Activated naive CD8-positive, alpha-beta T cell treated with anti-CD3 and anti-CD28 coated beads, Interleukin-2, amount 10 ng/mL, durations not matched to agents 7 days and 5 days (primary cell): ENCODE results near the gene ULK4. TPM values are rescaled to one million over a fixed set of nuclear protein-coding genes. Genes with fewer than 3 reads are reported as not detected.
"Not testable (repeated sequence)": the region's sequence is repeated elsewhere in the genome, so short reads cannot be mapped to it uniquely, and the experiment has no call there.

Source experiments
- ATAC-seq: fragments of 150-1000 bp; cut with Tn5 transposase; one replicate; pipeline ENCODE4 v1.10.0; 2021; ENCODE audit warnings: low read depth, moderate library complexity
- POLR2A ChIA-PET: fragments of 350-600 bp; sonication (Branson Sonifier 250); formaldehyde crosslinking; loops from one replicate; lab custom pipeline; 2021; ENCODE audit warnings: antibody characterized with exemption; lab: Charles Lee
- DNase-seq: peaks from one replicate; pipeline ENCODE4 v3.0.0; 2021
- H3K27ac Mint-ChIP-seq: one replicate; pipeline ENCODE4 v1.8.0; 2022; ENCODE audit warnings: mild to moderate bottlenecking, mixed read lengths
- H3K27me3 Mint-ChIP-seq: one replicate; pipeline ENCODE4 v1.8.0; 2022; ENCODE audit warnings: mild to moderate bottlenecking, moderate library complexity, mixed read lengths
- H3K36me3 Mint-ChIP-seq: one replicate; pipeline ENCODE4 v1.8.0; 2021; ENCODE audit warnings: mild to moderate bottlenecking, mixed read lengths
- H3K4me1 Mint-ChIP-seq: one replicate; pipeline ENCODE4 v1.8.0; 2021; ENCODE audit warnings: mixed read lengths
- H3K4me3 Mint-ChIP-seq: one replicate; pipeline ENCODE4 v1.8.0; 2022; ENCODE audit warnings: mild to moderate bottlenecking, moderate library complexity, mixed read lengths
- H3K9me3 Mint-ChIP-seq: one replicate; pipeline ENCODE4 v1.8.0; 2021; ENCODE audit warnings: mixed read lengths
- total RNA-seq, 2 experiments: library from RNA; stranded (reverse); gene quantifications; one replicate each; pipeline ENCODE4 v1.2.3, GENCODE V29; 2021

The ULK4 gene
- total RNA-seq, 2 experiments from 2014 or later = 18.6 to 19.0 TPM

DNA sequence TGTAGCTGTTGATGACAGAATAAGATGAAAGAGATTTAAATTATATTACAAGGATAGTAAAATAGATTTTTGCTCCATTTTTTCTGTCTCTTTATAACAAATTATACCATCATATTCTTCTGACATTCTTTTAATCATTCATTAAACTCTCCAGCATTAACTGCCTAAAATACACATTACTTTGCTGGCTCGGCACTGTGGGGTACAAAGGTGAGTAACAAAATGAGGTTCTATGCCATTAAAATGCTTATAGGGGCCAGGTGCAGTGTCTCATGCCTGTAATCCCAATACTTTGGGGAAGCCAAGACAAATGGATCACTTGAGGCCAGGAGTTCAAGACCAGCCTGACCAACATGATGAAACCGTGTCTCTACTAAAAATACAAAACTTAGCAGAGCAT is 81.5 kb downstream of the ULK4 start:
- Mint-ChIP-seq H3K36me3 (no peaks in the 10 kb centered on the region), H3K9me3 (no peaks in the 10 kb centered on the region), H3K4me1 (no peaks in the 10 kb centered on the region), H3K27ac (no peak overlapping the region), H3K4me3 (no peak overlapping the region), H3K27me3 (no peaks in the 10 kb centered on the region)
- ATAC-seq = no peak
- POLR2A ChIA-PET = no interaction called here
- DNase-seq = no peak

DNA sequence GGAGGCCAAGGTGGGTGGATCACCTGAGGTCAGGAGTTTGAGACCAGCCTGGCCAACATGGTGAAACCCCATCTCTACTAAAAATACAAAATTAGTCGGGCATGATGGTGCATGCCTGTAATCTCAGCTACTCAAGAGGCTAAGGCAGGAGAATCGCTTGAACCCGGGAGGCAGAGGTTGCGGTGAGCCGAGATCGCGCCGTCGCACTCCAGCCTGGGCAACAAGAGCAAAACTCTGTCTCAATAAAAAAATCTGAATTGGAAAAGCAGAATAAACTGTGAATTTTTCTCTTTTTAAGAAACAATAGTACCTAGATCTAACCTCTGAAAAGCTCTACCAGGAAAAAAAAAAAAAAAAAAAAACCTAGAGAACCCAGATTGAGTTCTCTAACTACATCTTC is 84.2 kb downstream of the ULK4 start:
- H3K4me3 Mint-ChIP-seq, ATAC-seq, POLR2A ChIA-PET, H3K36me3 Mint-ChIP-seq, DNase-seq, H3K9me3 Mint-ChIP-seq, H3K4me1 Mint-ChIP-seq, H3K27me3 Mint-ChIP-seq, H3K27ac Mint-ChIP-seq: not testable (repeated sequence)

DNA sequence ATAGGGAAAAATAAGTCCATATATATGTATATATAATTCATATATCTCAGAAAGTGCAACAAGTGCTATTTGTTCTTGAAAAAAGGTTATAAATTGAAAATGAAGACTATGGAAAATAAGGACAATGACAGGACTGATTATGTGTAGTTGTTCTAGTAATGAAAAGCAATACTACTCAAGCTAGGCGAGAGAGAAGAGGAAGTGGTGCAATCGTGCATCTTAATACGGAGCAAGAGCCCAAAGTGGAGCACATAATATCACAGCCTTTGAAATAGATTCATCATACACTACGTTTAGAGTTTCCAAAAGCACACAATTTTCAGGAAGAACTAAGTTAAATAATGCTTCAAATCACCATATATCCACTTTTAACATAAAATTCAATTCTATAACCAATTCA is 87.9 kb downstream of the ULK4 start:
- H3K27me3 Mint-ChIP-seq = no peaks in the 10 kb centered on the region
- no peak overlapping the region for H3K4me3 Mint-ChIP-seq
- H3K27ac Mint-ChIP-seq = no peak overlapping the region
- H3K9me3 Mint-ChIP-seq = no peaks in the 10 kb centered on the region
- H3K4me1 Mint-ChIP-seq = no peaks in the 10 kb centered on the region
- H3K36me3 Mint-ChIP-seq = peaks cover 4% of the 10 kb centered on the region
- POLR2A ChIA-PET = no interaction called here
- no peak for ATAC-seq
- DNase-seq = no peak

DNA sequence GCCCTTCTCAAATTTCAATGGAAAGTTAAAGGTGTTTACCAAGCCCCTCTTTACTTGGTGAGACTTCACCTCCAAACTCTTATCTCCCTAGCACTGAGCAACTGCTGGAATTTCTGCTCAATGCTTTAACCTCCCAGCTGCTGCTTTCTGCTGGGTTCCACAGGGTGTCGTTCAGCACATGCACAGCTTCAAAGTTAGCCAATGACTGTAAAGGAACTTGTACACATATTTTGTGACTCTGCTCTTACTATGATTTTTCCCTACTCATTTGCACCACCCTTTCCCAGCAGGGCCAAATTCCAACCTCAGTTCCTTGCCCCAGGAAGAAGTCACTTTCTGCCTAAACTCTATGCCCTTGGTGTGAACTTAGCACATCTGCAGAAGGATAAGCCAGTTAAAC is 89.7 kb downstream of the ULK4 start:
- DNase-seq (no peak), ATAC-seq (no peak)
- Mint-ChIP-seq H3K4me3 (no peak overlapping the region), H3K27ac (no peak overlapping the region), H3K9me3 (peaks cover 2% of the 10 kb centered on the region), H3K36me3 (peaks cover 5% of the 10 kb centered on the region), H3K4me1 (no peaks in the 10 kb centered on the region), H3K27me3 (no peaks in the 10 kb centered on the region)
- POLR2A ChIA-PET = no interaction called here

DNA sequence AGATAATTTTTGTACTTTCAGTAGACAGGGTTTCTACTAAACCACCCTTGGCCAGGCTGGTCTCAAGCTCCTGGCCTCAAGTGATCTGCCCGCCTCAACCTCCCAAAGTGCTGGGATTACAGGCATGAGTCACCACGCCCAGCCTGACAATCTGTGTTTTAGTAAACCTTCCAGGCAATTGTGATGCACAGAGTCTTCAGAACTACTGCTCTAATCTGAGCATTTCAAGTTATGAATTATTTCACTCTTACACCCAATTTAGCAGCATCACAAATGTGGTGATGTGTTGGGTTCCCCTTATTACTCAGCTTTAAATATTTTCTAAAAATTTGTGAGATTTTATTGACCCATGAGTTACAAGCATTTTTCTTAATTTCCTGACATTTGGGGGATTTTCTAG is 94.4 kb downstream of the ULK4 start:
- Mint-ChIP-seq H3K27ac (no peak overlapping the region), H3K4me1 (no peaks in the 10 kb centered on the region), H3K9me3 (peaks cover 2% of the 10 kb centered on the region), H3K4me3 (no peak overlapping the region), H3K27me3 (no peaks in the 10 kb centered on the region), H3K36me3 (peaks cover 5% of the 10 kb centered on the region)
- DNase-seq (no peak), ATAC-seq (no peak)
- POLR2A ChIA-PET = no interaction called here

DNA sequence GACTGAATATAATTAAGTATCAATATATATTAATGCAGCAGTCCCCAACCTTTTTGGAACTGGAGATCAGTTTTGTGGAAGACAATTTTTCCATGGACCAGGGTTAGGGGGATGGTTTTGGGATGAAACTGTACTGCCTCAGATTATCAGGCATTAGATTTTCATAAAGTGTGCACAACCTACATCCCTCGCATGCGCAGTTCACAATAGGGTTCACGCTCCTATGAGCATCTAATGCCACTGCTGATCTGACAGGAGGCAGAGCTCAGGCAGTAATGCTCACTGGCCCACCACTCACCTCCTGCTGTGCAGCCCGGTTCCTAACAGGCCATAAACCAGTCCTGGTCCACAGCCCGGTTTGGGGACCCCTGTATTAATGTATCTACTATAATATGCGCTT is 95.6 kb downstream of the ULK4 start:
- POLR2A ChIA-PET = no interaction called here
- Mint-ChIP-seq H3K9me3 (peaks cover 2% of the 10 kb centered on the region), H3K36me3 (peaks cover 5% of the 10 kb centered on the region), H3K27me3 (no peaks in the 10 kb centered on the region), H3K4me3 (no peak overlapping the region), H3K27ac (no peak overlapping the region), H3K4me1 (no peaks in the 10 kb centered on the region)
- ATAC-seq (no peak), DNase-seq (no peak)

DNA sequence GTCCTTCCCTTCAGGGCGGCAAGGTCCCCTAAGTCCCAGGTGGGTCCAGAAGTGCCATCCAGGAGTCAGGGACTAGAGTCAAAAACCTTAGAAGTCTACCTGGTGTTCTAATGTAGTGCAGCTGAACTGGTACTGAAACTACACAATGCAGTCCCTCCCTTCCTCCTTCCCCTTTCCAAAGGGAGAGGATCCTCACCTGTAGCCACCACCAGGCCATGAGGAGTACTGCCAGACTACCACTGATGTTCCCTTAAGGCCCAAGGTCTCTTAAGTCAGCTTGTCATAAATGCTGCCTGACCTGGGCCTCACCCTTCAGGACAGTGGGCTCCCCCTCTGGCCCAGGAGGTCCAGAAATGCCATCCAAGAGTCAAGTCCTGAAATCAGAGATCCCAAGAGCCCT is 98.9 kb downstream of the ULK4 start:
- POLR2A ChIA-PET = no interaction called here
- no peak overlapping the region for H3K27ac Mint-ChIP-seq
- peaks cover 9% of the 10 kb centered on the region for H3K36me3 Mint-ChIP-seq
- no peaks in the 10 kb centered on the region for H3K4me1 Mint-ChIP-seq
- ATAC-seq = no peak
- H3K4me3 Mint-ChIP-seq = no peak overlapping the region
- DNase-seq = no peak
- H3K27me3 Mint-ChIP-seq = no peaks in the 10 kb centered on the region
- H3K9me3 Mint-ChIP-seq = peaks cover 7% of the 10 kb centered on the region

DNA sequence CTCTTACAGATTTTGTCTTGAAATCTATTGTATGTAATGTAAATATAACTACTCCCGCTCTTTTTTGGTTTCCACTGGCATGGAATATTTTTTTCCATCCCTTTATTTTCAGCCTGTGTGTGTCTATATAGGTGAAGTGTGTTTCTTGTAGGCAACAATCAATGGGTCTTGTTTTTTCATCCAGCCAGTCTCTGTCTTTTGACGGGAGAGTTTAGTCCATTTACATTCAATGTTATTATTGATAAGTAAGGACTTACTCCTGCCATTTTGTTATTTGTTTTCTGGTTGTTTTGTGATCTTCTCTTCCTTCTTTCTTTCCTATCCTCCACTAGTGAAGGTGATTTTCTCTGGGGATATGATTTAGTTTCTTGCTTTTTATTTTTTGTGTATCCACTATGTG is 101.4 kb downstream of the ULK4 start:
- H3K27me3 Mint-ChIP-seq, H3K9me3 Mint-ChIP-seq, H3K4me3 Mint-ChIP-seq, ATAC-seq, H3K4me1 Mint-ChIP-seq, H3K36me3 Mint-ChIP-seq, DNase-seq, H3K27ac Mint-ChIP-seq, POLR2A ChIA-PET: not testable (repeated sequence)

DNA sequence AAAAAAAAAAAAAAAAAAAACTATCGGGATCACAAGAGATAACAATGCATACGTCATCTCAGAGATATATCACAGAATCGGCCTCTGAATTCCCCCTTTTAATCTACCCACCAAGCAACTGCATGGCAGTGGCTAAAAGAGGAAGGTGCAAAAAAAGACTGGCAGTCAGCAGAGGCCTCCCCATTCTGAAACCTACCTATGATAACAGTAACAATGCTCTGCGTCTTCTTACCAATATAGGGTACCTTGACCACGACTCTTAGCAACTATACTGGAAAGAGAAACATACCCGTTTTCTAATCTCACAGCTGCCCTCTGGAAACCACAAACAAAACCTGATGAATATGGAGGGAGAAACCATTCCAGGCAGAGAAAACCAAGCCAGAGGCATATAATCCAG is 106.9 kb downstream of the ULK4 start:
- no peak for ATAC-seq
- DNase-seq = no peak
- H3K27me3 Mint-ChIP-seq = no peaks in the 10 kb centered on the region
- no peak overlapping the region for H3K4me3 Mint-ChIP-seq
- H3K9me3 Mint-ChIP-seq = peaks cover 6% of the 10 kb centered on the region
- POLR2A ChIA-PET = no interaction called here
- H3K4me1 Mint-ChIP-seq = no peaks in the 10 kb centered on the region
- H3K36me3 Mint-ChIP-seq = peaks cover 14% of the 10 kb centered on the region
- no peak overlapping the region for H3K27ac Mint-ChIP-seq

DNA sequence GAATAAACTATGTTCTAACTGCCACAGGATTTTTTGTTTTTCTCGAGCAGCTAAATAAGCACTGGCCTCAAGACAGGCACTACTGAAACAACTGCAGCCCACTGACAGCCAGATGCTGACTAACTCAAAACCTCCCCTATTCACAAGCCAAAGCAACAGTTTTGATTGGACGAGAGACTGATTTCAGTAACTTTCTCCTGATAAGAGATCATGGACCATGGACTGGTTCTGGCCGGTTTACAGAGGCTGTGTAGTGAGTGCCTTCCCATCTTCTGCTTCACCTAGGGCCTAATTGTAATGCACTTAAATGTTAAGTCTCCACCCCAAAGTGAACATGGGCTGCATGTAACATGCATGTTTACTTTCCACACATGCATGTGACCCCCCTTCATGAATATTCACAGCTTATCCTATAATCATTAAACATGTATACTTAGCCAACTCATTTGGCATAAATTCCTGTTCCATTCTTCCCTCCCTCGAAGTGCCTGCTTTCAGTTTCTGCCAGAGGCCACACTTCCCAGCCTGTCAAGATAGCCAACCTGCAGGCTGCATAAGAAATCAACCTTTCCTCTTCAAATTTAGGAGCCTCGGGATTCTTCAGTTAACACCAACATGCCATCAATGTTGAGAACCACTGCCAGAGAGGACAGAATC is 108.2 kb downstream of the ULK4 start:
- ATAC-seq (no peak), DNase-seq (no peak)
- Mint-ChIP-seq H3K4me3 (no peak overlapping the region), H3K4me1 (peaks cover 7% of the 10 kb centered on the region), H3K36me3 (peaks cover 14% of the 10 kb centered on the region), H3K9me3 (peaks cover 2% of the 10 kb centered on the region), H3K27me3 (no peaks in the 10 kb centered on the region), H3K27ac (no peak overlapping the region)
- POLR2A ChIA-PET = no interaction called here

DNA sequence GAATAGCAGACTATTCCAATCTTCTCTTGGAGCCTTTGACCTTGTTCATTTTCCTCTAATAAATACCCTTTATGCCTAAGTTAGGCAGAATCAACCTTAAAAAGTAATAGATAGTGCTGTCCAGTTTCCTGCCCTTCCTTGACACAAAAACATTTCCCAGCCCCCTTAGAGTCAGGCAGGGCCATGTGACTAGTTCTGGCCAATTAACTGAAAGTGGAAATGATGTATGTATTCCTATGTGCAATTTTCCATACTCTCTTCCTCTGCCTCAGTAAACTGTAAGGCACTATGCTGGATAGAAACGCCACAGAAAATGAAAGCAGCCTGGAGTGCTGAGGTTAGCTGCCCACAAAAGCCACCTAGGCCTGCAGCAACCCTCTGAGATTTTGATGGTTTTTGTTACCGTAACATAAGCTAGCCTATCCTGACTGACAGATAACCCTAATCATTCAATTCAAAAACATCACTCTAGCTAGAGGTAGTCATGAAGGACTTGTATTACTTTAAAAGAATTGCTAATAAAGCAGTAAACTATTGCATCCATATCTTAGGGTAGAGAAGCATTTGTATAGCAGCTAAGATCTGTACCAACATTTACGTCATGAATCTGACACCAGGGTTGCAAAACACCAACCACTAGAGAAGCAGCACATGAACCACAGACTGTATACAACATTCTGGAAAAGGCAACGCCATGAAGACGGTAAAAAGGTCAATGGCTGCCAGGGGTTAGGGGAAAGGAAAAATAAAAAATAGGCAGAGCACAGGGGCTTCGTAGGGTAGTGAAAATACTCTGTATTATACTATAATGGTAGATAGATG is 112.9 kb downstream of the ULK4 start:
- Mint-ChIP-seq H3K4me3 (no peak overlapping the region), H3K27ac (no peak overlapping the region), H3K27me3 (no peaks in the 10 kb centered on the region), H3K4me1 (peaks cover 8% of the 10 kb centered on the region), H3K36me3 (peaks cover 12% of the 10 kb centered on the region), H3K9me3 (peaks cover 2% of the 10 kb centered on the region)
- POLR2A ChIA-PET = no interaction called here
- DNase-seq = no peak
- ATAC-seq = no peak

DNA sequence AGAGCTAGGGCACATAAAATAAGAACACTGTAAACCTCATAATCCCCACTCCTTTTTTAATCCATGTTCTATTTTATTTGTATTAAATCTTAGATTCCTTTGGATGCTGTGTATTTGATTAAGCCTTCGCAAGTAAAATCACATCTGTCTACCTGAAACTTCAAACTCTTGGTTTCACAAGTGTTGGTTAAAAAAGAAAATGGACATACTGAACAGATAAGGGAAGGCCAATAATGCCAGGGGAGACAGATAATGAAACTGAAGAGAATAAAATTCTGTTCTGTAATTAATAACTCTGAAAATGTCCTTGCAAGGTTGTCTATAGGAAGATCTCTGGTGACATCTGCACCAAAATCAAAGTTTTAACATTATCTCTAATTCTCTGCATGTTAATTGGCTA is 114.2 kb downstream of the ULK4 start:
- Mint-ChIP-seq H3K4me1 (peaks cover 8% of the 10 kb centered on the region), H3K9me3 (peaks cover 2% of the 10 kb centered on the region), H3K36me3 (peaks cover 17% of the 10 kb centered on the region), H3K27ac (no peak overlapping the region), H3K4me3 (no peak overlapping the region), H3K27me3 (no peaks in the 10 kb centered on the region)
- no peak for DNase-seq
- POLR2A ChIA-PET = no interaction called here
- no peak for ATAC-seq

DNA sequence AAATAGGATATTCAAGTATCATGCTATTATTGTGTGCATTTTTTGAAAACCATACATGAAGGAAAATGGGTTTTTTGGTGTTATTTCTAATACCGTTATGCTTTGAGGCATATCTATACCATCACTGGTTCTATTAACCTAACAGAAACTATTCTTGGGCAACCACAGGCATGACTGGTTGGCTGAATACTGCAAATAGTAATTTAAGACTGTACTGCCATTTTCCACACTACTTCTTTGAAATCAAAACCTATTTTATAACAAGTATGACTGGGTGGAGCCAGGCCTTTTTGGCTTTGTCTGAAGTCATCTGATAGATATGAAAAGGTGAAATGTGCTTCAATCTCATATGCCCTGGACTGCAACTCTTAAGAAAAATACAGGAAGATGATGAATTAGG is 115.1 kb downstream of the ULK4 start:
- Mint-ChIP-seq H3K4me1 (peaks cover 8% of the 10 kb centered on the region), H3K27me3 (no peaks in the 10 kb centered on the region), H3K4me3 (no peak overlapping the region), H3K9me3 (peaks cover 6% of the 10 kb centered on the region), H3K36me3 (peaks cover 17% of the 10 kb centered on the region), H3K27ac (no peak overlapping the region)
- DNase-seq (no peak), ATAC-seq (no peak)
- POLR2A ChIA-PET = no interaction called here

DNA sequence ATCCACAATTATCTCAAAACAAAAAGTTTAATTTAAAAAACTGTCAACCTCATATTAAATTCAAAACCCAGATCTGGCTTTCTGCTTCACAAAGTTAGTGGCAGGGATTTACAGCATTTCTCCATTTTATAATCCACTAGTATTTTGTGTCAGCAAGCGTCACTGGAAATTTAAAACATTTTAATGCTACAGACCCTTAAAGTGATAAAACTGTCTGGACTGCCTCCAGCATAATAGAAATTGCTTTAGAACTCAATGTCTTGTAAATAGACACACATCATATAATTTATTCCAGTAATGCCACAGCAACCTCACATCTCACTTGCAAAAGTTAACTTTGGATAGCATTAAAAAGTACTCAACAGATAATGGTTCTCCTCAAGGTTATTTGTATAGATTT is 116.1 kb downstream of the ULK4 start:
- peaks cover 12% of the 10 kb centered on the region for H3K36me3 Mint-ChIP-seq
- POLR2A ChIA-PET = no interaction called here
- H3K4me1 Mint-ChIP-seq = peaks cover 8% of the 10 kb centered on the region
- no peak overlapping the region for H3K27ac Mint-ChIP-seq
- ATAC-seq (no peak), DNase-seq (no peak)
- no peak overlapping the region for H3K4me3 Mint-ChIP-seq
- H3K9me3 Mint-ChIP-seq = peaks cover 8% of the 10 kb centered on the region
- no peaks in the 10 kb centered on the region for H3K27me3 Mint-ChIP-seq
